ENCODE results near the gene TPM2. TPM values are rescaled to one million over a fixed set of nuclear protein-coding genes. Genes with fewer than 3 reads are reported as not detected.
A peak's percentile ranks its signal among the peaks of the same experiment; 100 is the strongest.

Gene TPM2
- total RNA-seq, 4 donors from 2014 or later = 493 to 2,531 (median 633) TPM

GRCh38 chr9:35695943-35696401 is 6.2 kb upstream of the TPM2 start:
- no peaks in the 10 kb centered on the region for H3K27me3 ChIP-seq
- peak overlapping the region; percentile 52 to 95 (median 92) for H3K27ac ChIP-seq
- DNase-seq = no peak
- in situ Hi-C loops (cut with MboI; ENCODE audit: low pct_ligation_motif_present in 1 of 4, low pct_unique_long_range_greater_than_20kb in 1 of 4, low sequenced_read_pairs in 3 of 4) (loop anchor here in 1 of 4 donors (25.0 kb wide), 1 partner anchor 709 kb away; the partner anchor contains the start of gene DNAJB5), intact Hi-C loops (cut with DNase I; ENCODE audit: low total_unique reads) (no loop called here)
- TF ChIP-seq EP300 (IDR thresholded peaks at IDR 0.05; ENCODE audit: low read depth) (no peak), POLR2A (IDR thresholded peaks at IDR 0.05) (no peak), POLR2AphosphoS5 (IDR thresholded peaks at IDR 0.05) (no peak), CTCF (IDR thresholded peaks at IDR 0.05) (no peak)
- H3K4me1 ChIP-seq = peaks cover 0 to 24% (median 16%) of the 10 kb centered on the region in 4 donors
- 76% methylated on average over 3 of the region's 3 CpGs; no CpG with 5 or more reads in 1 of the 2 donors for WGBS, 2 donors (ENCODE audit: low coverage in 1 of 2)
- peaks cover 0 to 38% (median 14%) of the 10 kb centered on the region in 4 donors for H3K36me3 ChIP-seq
- no peaks in the 10 kb centered on the region for H3K9me3 ChIP-seq
- no peak overlapping the region for H3K4me3 ChIP-seq

- H3K27me3 ChIP-seq = no peaks in the 10 kb centered on the region
- H3K4me3 ChIP-seq = peak overlapping the region in 1 of 4 donors; percentile 52
- H3K36me3 ChIP-seq = no peaks in the 10 kb centered on the region
- WGBS, 2 donors (ENCODE audit: low coverage in 1 of 2) = 75 to 84% methylated on average over 8 to 13 of the region's 13 CpGs
- peaks cover 0 to 23% (median 20%) of the 10 kb centered on the region in 4 donors for H3K4me1 ChIP-seq
- in situ Hi-C loops (cut with MboI; ENCODE audit: low pct_ligation_motif_present in 1 of 4, low pct_unique_long_range_greater_than_20kb in 1 of 4, low sequenced_read_pairs in 3 of 4) = loop anchor here in 1 of 4 donors (25.0 kb wide), 1 partner anchor 705 kb away; the partner anchor contains the start of gene DNAJB5
- no peak for DNase-seq
- H3K27ac ChIP-seq = peak overlapping the region; percentile 85 to 95 (median 92)
- H3K9me3 ChIP-seq = no peaks in the 10 kb centered on the region
- intact Hi-C loops (cut with DNase I; ENCODE audit: low total_unique reads) = no loop called here
- TF ChIP-seq CTCF (IDR thresholded peaks at IDR 0.05) = no peak
- peak in 2 of 3 donors; percentile 28 to 35 for TF ChIP-seq POLR2AphosphoS5 (IDR thresholded peaks at IDR 0.05)
- TF ChIP-seq POLR2A (IDR thresholded peaks at IDR 0.05) = no peak
- TF ChIP-seq EP300 (IDR thresholded peaks at IDR 0.05; ENCODE audit: low read depth) = peak; percentile 29
These were observed 2.1 kb upstream of the TPM2 start for GRCh38 chr9:35691757-35692301.

GRCh38 chr9:35691334-35691650 is 1.6 kb upstream of the TPM2 start:
- no peaks in the 10 kb centered on the region for H3K9me3 ChIP-seq
- WGBS, 2 donors (ENCODE audit: low coverage in 1 of 2) = 20 to 24% methylated on average over 1 to 10 of the region's 10 CpGs
- intact Hi-C loops (cut with DNase I; ENCODE audit: low total_unique reads) (no loop called here), in situ Hi-C loops (cut with MboI; ENCODE audit: low pct_ligation_motif_present in 1 of 4, low pct_unique_long_range_greater_than_20kb in 1 of 4, low sequenced_read_pairs in 3 of 4) (loop anchor here in 1 of 4 donors (25.0 kb wide), 1 partner anchor 704 kb away; the partner anchor contains the start of gene DNAJB5)
- H3K27ac ChIP-seq = peak overlapping the region; percentile 85 to 95 (median 92)
- no peak for DNase-seq
- TF ChIP-seq POLR2AphosphoS5 (IDR thresholded peaks at IDR 0.05) (no peak), CTCF (IDR thresholded peaks at IDR 0.05) (no peak), POLR2A (IDR thresholded peaks at IDR 0.05) (no peak), EP300 (IDR thresholded peaks at IDR 0.05; ENCODE audit: low read depth) (no peak)
- H3K4me3 ChIP-seq = peak overlapping the region; percentile 52 to 75 (median 64)
- H3K27me3 ChIP-seq = no peaks in the 10 kb centered on the region
- peaks cover 0 to 18% (median 16%) of the 10 kb centered on the region in 4 donors for H3K4me1 ChIP-seq
- H3K36me3 ChIP-seq = no peaks in the 10 kb centered on the region

GRCh38 chr9:35690614-35691333 is 1.0 kb upstream of the TPM2 start:
- no peaks in the 10 kb centered on the region for H3K9me3 ChIP-seq
- peak; percentile 79 for DNase-seq
- 1 to 3% methylated on average over 7 to 48 of the region's 61 CpGs for WGBS, 2 donors (ENCODE audit: low coverage in 1 of 2)
- no peaks in the 10 kb centered on the region for H3K27me3 ChIP-seq
- H3K27ac ChIP-seq = peak overlapping the region; percentile 85 to 95 (median 92)
- H3K36me3 ChIP-seq = no peaks in the 10 kb centered on the region
- peak overlapping the region; percentile 52 to 75 (median 64) for H3K4me3 ChIP-seq
- TF ChIP-seq POLR2A (IDR thresholded peaks at IDR 0.05) (peak; percentile 54), POLR2AphosphoS5 (IDR thresholded peaks at IDR 0.05) (peak; percentile 38 to 64 (median 38)), EP300 (IDR thresholded peaks at IDR 0.05; ENCODE audit: low read depth) (no peak)
- peaks cover 0 to 16% (median 11%) of the 10 kb centered on the region in 4 donors for H3K4me1 ChIP-seq
- in situ Hi-C loops (cut with MboI; ENCODE audit: low pct_ligation_motif_present in 1 of 4, low pct_unique_long_range_greater_than_20kb in 1 of 4, low sequenced_read_pairs in 3 of 4) = loop anchor here in 1 of 4 donors (25.0 kb wide), 1 partner anchor 703 kb away; the partner anchor contains the start of gene DNAJB5
- intact Hi-C loops (cut with DNase I; ENCODE audit: low total_unique reads) = no loop called here
